WERI-Rb-1 (cell line): Measurements from ENCODE around the gene LRP11.
"Not testable (repeated sequence)": the region's sequence is repeated elsewhere in the genome, so short reads cannot be mapped to it uniquely, and the experiment has no call there.

Experiments used
- DNase-seq: peaks from one replicate; pipeline ENCODE4 v3.0.0-alpha.2; 2020
- H3K27ac ChIP-seq: fragments of 250-450 bp; sonication (Bioruptor Pico); 2 replicates; pipeline ENCODE4 v1.5.1; 2020; ENCODE audit warnings: mild to moderate bottlenecking, moderate library complexity
- H3K27me3 ChIP-seq: fragments of 250-450 bp; sonication (Bioruptor Pico); 2 replicates; pipeline ENCODE4 v1.5.1; 2021; ENCODE audit warnings: mild to moderate bottlenecking, low read depth, moderate library complexity; ENCODE audit not compliant: insufficient read depth, severe bottlenecking
- H3K36me3 ChIP-seq: fragments of 250-450 bp; sonication (Bioruptor Pico); 2 replicates; pipeline ENCODE4 v1.5.1; 2020; ENCODE audit warnings: mild to moderate bottlenecking, moderate library complexity
- H3K4me3 ChIP-seq: 2 replicates; pipeline ENCODE4 v1.5.1; 2011; ENCODE audit warnings: low read depth, mild to moderate bottlenecking, control low read depth, low read length
- H3K9me3 ChIP-seq: fragments of 250-450 bp; sonication (Bioruptor Pico); 2 replicates; pipeline ENCODE4 v1.5.1; 2021; ENCODE audit warnings: mild to moderate bottlenecking, moderate library complexity; ENCODE audit not compliant: severe bottlenecking
- TF ChIP-seq, protein P1 (sequence below): IDR thresholded peaks from 2 replicates; pipeline ENCODE4 v1.5.1; 2011; ENCODE audit warnings: low read depth, mild to moderate bottlenecking, control low read depth, inconsistent platforms, low read length

Gene LRP11

DNA sequence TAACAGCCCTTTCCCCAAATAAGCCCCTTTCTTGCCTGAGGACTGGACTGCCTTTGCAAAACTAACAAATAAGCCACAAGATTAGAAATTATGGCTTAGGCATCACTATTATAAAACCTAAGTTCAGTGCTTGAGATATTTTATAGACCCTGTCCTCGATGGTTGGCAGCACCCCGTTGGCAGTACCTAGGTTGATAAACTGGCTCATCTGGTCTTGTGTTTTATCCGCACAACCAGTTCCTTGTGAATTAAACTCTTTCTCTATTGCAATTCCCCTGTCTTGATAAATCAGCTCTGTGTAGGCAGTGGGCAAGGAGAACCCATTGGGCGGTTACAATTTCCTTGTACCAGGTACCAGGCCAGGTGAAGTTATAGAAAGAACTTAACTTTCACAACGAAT is 6.6 kb downstream of the LRP11 start:
- no peak overlapping the region for H3K27ac ChIP-seq
- no peaks in the 10 kb centered on the region; the same call in 1 of the 2 replicates for H3K36me3 ChIP-seq
- H3K9me3 ChIP-seq = no peaks in the 10 kb centered on the region
- TF ChIP-seq, protein P1, sequence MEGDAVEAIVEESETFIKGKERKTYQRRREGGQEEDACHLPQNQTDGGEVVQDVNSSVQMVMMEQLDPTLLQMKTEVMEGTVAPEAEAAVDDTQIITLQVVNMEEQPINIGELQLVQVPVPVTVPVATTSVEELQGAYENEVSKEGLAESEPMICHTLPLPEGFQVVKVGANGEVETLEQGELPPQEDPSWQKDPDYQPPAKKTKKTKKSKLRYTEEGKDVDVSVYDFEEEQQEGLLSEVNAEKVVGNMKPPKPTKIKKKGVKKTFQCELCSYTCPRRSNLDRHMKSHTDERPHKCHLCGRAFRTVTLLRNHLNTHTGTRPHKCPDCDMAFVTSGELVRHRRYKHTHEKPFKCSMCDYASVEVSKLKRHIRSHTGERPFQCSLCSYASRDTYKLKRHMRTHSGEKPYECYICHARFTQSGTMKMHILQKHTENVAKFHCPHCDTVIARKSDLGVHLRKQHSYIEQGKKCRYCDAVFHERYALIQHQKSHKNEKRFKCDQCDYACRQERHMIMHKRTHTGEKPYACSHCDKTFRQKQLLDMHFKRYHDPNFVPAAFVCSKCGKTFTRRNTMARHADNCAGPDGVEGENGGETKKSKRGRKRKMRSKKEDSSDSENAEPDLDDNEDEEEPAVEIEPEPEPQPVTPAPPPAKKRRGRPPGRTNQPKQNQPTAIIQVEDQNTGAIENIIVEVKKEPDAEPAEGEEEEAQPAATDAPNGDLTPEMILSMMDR = no peak
- H3K4me3 ChIP-seq = no peak overlapping the region
- H3K27me3 ChIP-seq = no peaks in the 10 kb centered on the region
- DNase-seq = no peak

DNA sequence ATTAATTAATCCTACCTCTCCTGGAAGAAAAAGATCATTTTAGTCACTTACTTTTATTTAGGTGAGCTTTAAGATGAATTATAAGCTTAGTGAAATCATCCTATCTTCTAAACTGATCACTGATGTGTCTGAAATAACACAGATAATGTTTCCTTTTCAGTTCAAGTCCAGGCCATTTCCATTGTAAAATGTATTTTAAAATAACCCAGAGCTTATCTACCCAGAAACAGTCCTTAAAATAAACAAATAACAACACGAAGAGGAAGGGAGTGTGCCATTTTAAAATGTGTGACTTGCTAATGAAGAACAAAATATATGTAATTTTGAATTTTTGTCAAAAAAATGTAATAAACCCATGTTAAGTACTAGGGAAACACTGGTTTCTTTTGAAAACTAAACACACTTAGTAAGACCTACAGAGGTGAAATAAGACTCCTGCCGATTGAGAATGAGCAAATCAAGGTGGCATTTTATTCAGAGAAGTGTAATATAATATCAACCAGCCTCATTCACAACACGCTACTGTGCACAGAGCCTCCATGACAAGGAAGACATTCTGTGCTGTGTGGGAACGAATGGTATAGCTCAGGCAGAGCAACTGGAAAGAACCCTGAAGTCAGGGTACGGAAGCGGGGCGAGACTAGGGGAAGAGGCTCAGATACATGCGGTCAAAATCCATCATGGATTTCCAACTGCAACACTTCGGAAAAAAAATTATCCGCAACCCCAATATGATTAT is 7.7 kb downstream of the LRP11 start:
- no peak for DNase-seq
- H3K27ac ChIP-seq = no peak overlapping the region
- H3K27me3 ChIP-seq = no peaks in the 10 kb centered on the region
- H3K9me3 ChIP-seq = no peaks in the 10 kb centered on the region
- TF ChIP-seq, protein P1 = no peak
- H3K4me3 ChIP-seq = no peak overlapping the region
- no peaks in the 10 kb centered on the region; the same call in 1 of the 2 replicates for H3K36me3 ChIP-seq

DNA sequence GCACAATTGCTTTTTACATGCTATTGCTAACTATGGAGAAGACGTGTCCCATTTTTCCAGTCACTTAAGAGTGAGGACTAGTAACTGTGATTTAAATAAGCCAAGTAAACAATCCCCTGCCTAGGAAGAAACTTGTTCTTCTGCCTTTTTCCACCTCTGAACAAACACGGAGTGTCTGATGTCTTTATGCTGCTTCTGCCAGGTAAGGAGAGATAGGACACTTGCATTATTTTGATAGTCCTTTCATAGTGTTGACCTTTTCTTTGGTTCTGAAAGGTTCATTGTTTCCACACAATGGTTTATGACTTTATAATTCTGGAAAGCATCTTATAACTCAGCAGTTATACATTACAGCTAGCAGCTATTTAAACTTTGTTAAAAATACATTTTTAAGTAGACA is 8.4 kb downstream of the LRP11 start:
- H3K27me3 ChIP-seq = no peaks in the 10 kb centered on the region
- H3K4me3 ChIP-seq = no peak overlapping the region
- TF ChIP-seq, protein P1 = no peak
- no peaks in the 10 kb centered on the region for H3K9me3 ChIP-seq
- H3K27ac ChIP-seq = no peak overlapping the region
- H3K36me3 ChIP-seq = no peaks in the 10 kb centered on the region; the same call in 1 of the 2 replicates
- no peak for DNase-seq

DNA sequence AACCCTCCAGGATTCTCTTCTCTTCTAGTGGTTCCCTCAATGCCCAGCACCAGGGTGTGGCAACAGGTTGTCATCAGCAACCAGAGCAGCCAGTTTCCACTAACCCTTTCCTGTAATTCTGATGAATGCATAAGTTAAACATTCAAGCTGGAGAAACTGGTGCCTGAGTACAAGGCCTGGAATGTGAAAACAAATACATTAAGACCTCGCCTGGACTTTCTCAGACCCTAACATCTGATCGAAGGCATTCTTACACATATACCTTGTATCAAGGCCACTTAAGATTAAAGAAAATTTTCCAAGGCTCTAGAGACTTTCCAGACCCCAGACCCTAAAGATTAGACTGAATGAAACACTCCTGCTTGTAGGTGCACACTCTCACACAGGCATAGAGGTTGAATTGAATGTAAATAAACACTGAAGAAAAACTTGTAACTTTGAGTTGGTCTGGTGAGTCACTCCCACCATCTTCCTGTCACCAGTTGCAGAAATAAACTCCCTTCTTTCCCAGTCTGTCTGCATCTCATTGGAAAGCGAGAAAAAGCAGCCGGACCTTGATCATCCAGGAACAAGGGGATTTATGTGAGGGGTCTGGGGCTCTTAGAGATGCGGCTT is 9.0 kb downstream of the LRP11 start:
- TF ChIP-seq, protein P1 = no peak
- DNase-seq = no peak
- H3K27me3 ChIP-seq = no peaks in the 10 kb centered on the region
- H3K27ac ChIP-seq = no peak overlapping the region
- no peaks in the 10 kb centered on the region for H3K9me3 ChIP-seq
- no peak overlapping the region for H3K4me3 ChIP-seq
- no peaks in the 10 kb centered on the region; the same call in 1 of the 2 replicates for H3K36me3 ChIP-seq

DNA sequence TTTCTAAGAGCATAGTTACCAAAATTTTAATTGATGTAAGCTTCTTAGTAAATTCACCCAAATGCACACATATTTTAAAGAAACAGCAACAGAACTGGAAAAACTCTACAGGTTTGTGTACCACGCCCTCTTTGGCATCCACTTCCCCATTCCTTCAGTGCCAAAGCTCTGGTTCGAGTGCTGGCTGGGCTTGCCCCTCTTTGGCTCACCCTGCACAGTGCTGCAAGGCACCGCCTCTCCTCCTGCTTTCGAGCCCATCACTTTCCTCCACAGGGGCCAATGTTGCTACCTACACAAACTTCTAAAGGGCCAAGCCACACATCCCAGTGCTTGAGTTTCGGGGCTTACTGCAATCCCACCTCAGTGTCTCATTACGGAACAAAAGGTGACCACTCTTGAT is 9.6 kb downstream of the LRP11 start:
- Histone ChIP-seq H3K4me3 (no peak overlapping the region), H3K27me3 (no peaks in the 10 kb centered on the region), H3K36me3 (no peaks in the 10 kb centered on the region; the same call in 1 of the 2 replicates), H3K27ac (no peak overlapping the region), H3K9me3 (no peaks in the 10 kb centered on the region)
- TF ChIP-seq, protein P1 = no peak
- DNase-seq = no peak

DNA sequence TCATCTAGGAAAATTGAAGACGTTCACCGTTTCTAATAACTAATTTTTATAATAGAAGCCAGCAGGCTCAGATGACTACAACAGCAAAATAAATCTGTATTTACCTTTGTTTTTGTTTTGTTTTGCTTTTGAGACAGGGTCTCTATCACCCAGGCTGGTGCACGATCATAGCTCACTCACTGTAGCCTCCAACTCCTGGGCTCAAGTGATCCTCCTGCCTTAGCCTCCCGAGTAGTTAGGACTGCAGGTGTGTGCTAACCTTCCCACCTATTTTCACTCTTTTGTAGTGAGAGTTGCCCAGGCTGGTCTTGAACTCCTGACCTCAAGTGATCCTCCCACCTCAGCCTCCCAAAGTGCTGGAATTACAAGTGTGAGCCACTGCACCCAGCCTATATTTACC is 10.1 kb downstream of the LRP11 start:
- H3K27me3 ChIP-seq, H3K27ac ChIP-seq: not testable (repeated sequence)

More for the DNA sequence above, 10.1 kb downstream of the LRP11 start:
- not testable (repeated sequence) for H3K9me3 ChIP-seq, H3K4me3 ChIP-seq, DNase-seq, H3K36me3 ChIP-seq
